HepG2 (cell line): Measurements from ENCODE around the gene NOP14. TPM values are rescaled to one million over a fixed set of nuclear protein-coding genes. Genes with fewer than 3 reads are reported as not detected.

Source experiments
- ATAC-seq: fragments of 200-7000 bp; cut with Tn5 transposase; 3 replicates; pipeline ENCODE4 v1.9.1; 2020; ENCODE audit warnings: mild to moderate bottlenecking, moderate library complexity
- Bru-seq: library from RNA; stranded (reverse); fragments of 400-500 nt; gene quantifications from one replicate; lab custom pipeline; 2021; lab: Mats Ljungman, UMichigan
- BruChase-seq, 2 experiments: library from RNA; stranded (reverse); fragments of 400-500 nt; gene quantifications; one replicate each; lab custom pipeline; 2021; lab: Mats Ljungman, UMichigan
- BruUV-seq: library from RNA; stranded (reverse); fragments of 400-500 nt; replicated peaks from 2 replicates; lab custom pipeline; 2021; lab: Mats Ljungman, UMichigan
- CTCF ChIA-PET: fragments of 300-600 bp; formaldehyde crosslinking; extraction: SDS; loops from one replicate; lab custom pipeline; 2021; ENCODE audit warnings: low total read pairs, inconsistent platforms, low intra/inter-chr PET ratio; lab: Yijun Ruan, JAX
- POLR2A ChIA-PET: fragments of 350-600 bp; sonication (Branson Sonifier 250); formaldehyde crosslinking; loops from one replicate; lab custom pipeline; 2020; ENCODE audit warnings: antibody characterized with exemption, inconsistent platforms; lab: Yijun Ruan, JAX
- DNase-seq: peaks from one replicate; pipeline ENCODE4 v3.0.0-alpha.2; 2015; ENCODE audit warnings: low spot score
- FAIRE-seq: peaks from 3 replicates; lab custom pipeline; 2011; peaks lifted over from hg19 to GRCh38; lab: Jason Lieb, UNC
- H2AFZ ChIP-seq: one replicate; pipeline ENCODE4 v1.6.1; 2011; ENCODE audit warnings: low read length, inconsistent platforms
- H3K27ac ChIP-seq: fragments of 300-600 bp; 3 replicates; pipeline ENCODE4 v1.8.0; 2011; ENCODE audit warnings: mixed run types, mild to moderate bottlenecking, mixed read lengths, low read length, inconsistent platforms; ENCODE audit not compliant: insufficient read depth; ENCODE audit errors: extremely low read length
- H3K27me3 ChIP-seq, 2 experiments: fragments of 200-600 bp in 1 of 2; 2 replicates in 1 of 2; 3 replicates in 1 of 2; pipeline versions ENCODE4 v1.6.0 to v1.8.0; 2011; ENCODE audit warnings: low read length in 2 of 2, mild to moderate bottlenecking in 2 of 2, moderate library complexity in 2 of 2, inconsistent platforms in 1 of 2; ENCODE audit not compliant: insufficient read depth in 2 of 2, control insufficient read depth in 1 of 2
- H3K36me3 ChIP-seq, 2 experiments: fragments of 200-600 bp in 1 of 2; replicated peaks in 1 of 2; 2 replicates in 1 of 2; 3 replicates in 1 of 2; pipeline versions ENCODE4 v1.5.1 to v1.8.0; 2011; ENCODE audit warnings: low read length in 2 of 2, inconsistent platforms in 1 of 2; ENCODE audit not compliant: insufficient read depth in 2 of 2, control insufficient read depth in 1 of 2
- H3K4me1 ChIP-seq: 2 replicates; pipeline ENCODE4 v1.5.1; 2012; ENCODE audit warnings: low read length, inconsistent platforms; ENCODE audit not compliant: insufficient read depth
- H3K4me2 ChIP-seq: 2 replicates; pipeline ENCODE4 v1.6.0; 2011; ENCODE audit warnings: low read depth, low read length, inconsistent platforms
- H3K4me3 ChIP-seq, 3 experiments: fragments of 200-600 bp in 1 of 3; sonication (generic), shearing (Covaris generic) in 1 of 3; replicated peaks in 1 of 3; 2 replicates each; pipeline ENCODE4 v1.5.1; 2011 to 2016; ENCODE audit warnings: low read length in 3 of 3, inconsistent platforms in 2 of 3, low read depth in 2 of 3, mild to moderate bottlenecking in 2 of 3, control low read depth in 1 of 3, mixed read lengths in 1 of 3; ENCODE audit not compliant: insufficient read depth in 1 of 3
- H3K79me2 ChIP-seq: one replicate; pipeline ENCODE4 v1.6.1; 2011; ENCODE audit warnings: low read length, inconsistent platforms; ENCODE audit not compliant: insufficient read depth
- H3K9ac ChIP-seq: 2 replicates; pipeline ENCODE4 v1.6.0; 2011; ENCODE audit warnings: mild to moderate bottlenecking, low read depth, low read length, inconsistent platforms; ENCODE audit not compliant: insufficient read depth
- H3K9me3 ChIP-seq: 2 replicates; pipeline ENCODE4 v1.5.1; 2012; ENCODE audit warnings: mild to moderate bottlenecking, low read length
- H4K20me1 ChIP-seq: 2 replicates; pipeline ENCODE4 v1.6.0; 2011; ENCODE audit warnings: inconsistent platforms, mild to moderate bottlenecking, low read length, moderate library complexity; ENCODE audit not compliant: insufficient read depth
- DR1 ChIP-seq: sonication (generic); formaldehyde crosslinking; IDR thresholded peaks from 2 replicates; pipeline ENCODE4 v1.8.0; 2021; ENCODE audit warnings: mild to moderate bottlenecking, missing genetic modification reagents, inconsistent platforms
- GABPA ChIP-seq, 2 experiments: IDR thresholded peaks; 2 replicates each; pipeline ENCODE4 v1.6.1; 2011 to 2016; ENCODE audit warnings: low read depth in 2 of 2, low read length in 1 of 2, missing biosample characterization in 1 of 2, missing genetic modification characterization in 1 of 2
- GPBP1L1 ChIP-seq: sonication (generic); formaldehyde crosslinking; IDR thresholded peaks from 2 replicates; pipeline ENCODE4 v1.5.0; 2020; ENCODE audit warnings: mild to moderate bottlenecking, missing genetic modification reagents
- HNF4G ChIP-seq, 2 experiments: sonication (generic) in 1 of 2; formaldehyde crosslinking in 1 of 2; IDR thresholded peaks; 2 replicates each; pipeline versions ENCODE4 v1.4.0 to v1.6.1; 2011 to 2020; ENCODE audit warnings: borderline replicate concordance in 2 of 2, low read depth in 2 of 2, mild to moderate bottlenecking in 2 of 2, low read length in 1 of 2, missing genetic modification reagents in 1 of 2, moderate library complexity in 1 of 2
- PITX1 ChIP-seq: sonication (generic); formaldehyde crosslinking; IDR thresholded peaks from 2 replicates; pipeline ENCODE4 v1.5.1; 2020; ENCODE audit warnings: mild to moderate bottlenecking, missing genetic modification reagents
- SKI ChIP-seq: fragments of 450-650 bp; IDR thresholded peaks from one replicate; pipeline ENCODE4 v1.6.1; 2018; ENCODE audit warnings: mild to moderate bottlenecking; ENCODE audit not compliant: partially characterized antibody
- YEATS4 ChIP-seq: sonication (generic); formaldehyde crosslinking; IDR thresholded peaks from 2 replicates; pipeline ENCODE4 v1.4.0; 2020; ENCODE audit warnings: missing genetic modification reagents, borderline replicate concordance
- ZBTB1 ChIP-seq: sonication (generic); formaldehyde crosslinking; IDR thresholded peaks from 2 replicates; pipeline ENCODE4 v1.4.0; 2020; ENCODE audit warnings: missing genetic modification reagents, borderline replicate concordance
- ZBTB3 ChIP-seq: sonication (generic); formaldehyde crosslinking; IDR thresholded peaks from 2 replicates; pipeline ENCODE4 v1.4.0; 2020; ENCODE audit warnings: low read depth, mild to moderate bottlenecking, moderate library complexity, missing genetic modification reagents, borderline replicate concordance
- ZNF7 ChIP-seq: IDR thresholded peaks from 2 replicates; pipeline ENCODE4 v1.6.1; 2016; ENCODE audit warnings: missing biosample characterization, missing genetic modification reagents
- WGBS: methylation state at CpG from one replicate; pipeline ENCODE4 v1.1.6; 2017; ENCODE audit warnings: low lambda C conversion rate; 5-methylcytosine and 5-hydroxymethylcytosine counted together
- in situ Hi-C: cut with HindIII; loops from 2 replicates; pipeline ENCODE4 v1.10.0; 2017; ENCODE audit warnings: low pct_unique_long_range_greater_than_20kb; ENCODE audit not compliant: extremely low pct_ligation_motif_present
- intact Hi-C: fragments of 100-400 bp; cut with micrococcal nuclease; formaldehyde crosslinking; loops from one replicate; pipeline ENCODE4 v1.10.0; 2022; ENCODE audit not compliant: unreplicated experiment
- long read RNA-seq, 2 experiments: library from RNA in 1 of 2; library from polyadenylated mRNA in 1 of 2; stranded (forward) in 1 of 2; unstranded in 1 of 2; transcript quantifications; one replicate each; pipeline ENCODE4 v2.0.0, GENCODE V29; 2019 to 2022
- polyA minus RNA-seq, 3 experiments: library from RNA; depleted of rRNA, polyadenylated mRNA; stranded (reverse); fragments of >200 nt; gene quantifications; 2 replicates each; pipeline ENCODE4 v1.2.3, GENCODE V29; 2011; ENCODE audit warnings: low replicate concordance in 1 of 3
- polyA plus RNA-seq, 8 experiments: library from polyadenylated mRNA; depleted of rRNA in 3 of 8; stranded (reverse) in 7 of 8; unstranded in 1 of 8; fragments of >200 nt; fragmentation: Illumina TruSeq in 4 of 8; extraction: Trizol in 4 of 8; gene quantifications; 2 replicates each; pipeline versions ENCODE4 v1.2.1 to v1.2.3, GENCODE V29; 2011 to 2016; ENCODE audit warnings: low read depth in 4 of 8, missing spikeins in 1 of 8, mixed read lengths in 1 of 8; ENCODE audit not compliant: insufficient read depth in 1 of 8
- total RNA-seq, 5 experiments: library from RNA; depleted of rRNA; stranded (reverse); fragments of >200 nt; fragmentation: Illumina TruSeq; extraction: Trizol; gene quantifications; 2 replicates each; pipeline ENCODE4 v1.2.3, GENCODE V29; 2016; ENCODE audit warnings: low read depth in 1 of 5
- TF ChIP-seq, protein P1 (sequence below): sonication (generic); formaldehyde crosslinking; IDR thresholded peaks from 2 replicates; pipeline ENCODE4 v1.8.1; 2023; ENCODE audit warnings: mild to moderate bottlenecking, moderate library complexity, missing genetic modification reagents
- TF ChIP-seq, protein P2 (sequence below): fragments of 450-650 bp; IDR thresholded peaks from 2 replicates; pipeline ENCODE4 v1.6.1; 2017

The NOP14 gene
- 47.9 and 63.4 TPM in 2 replicates for total RNA-seq (2016; rRNA removed; fragmentation: Illumina TruSeq; extraction: Trizol)
- 11.5 and 13.9 TPM in 2 replicates for total RNA-seq (2016; cell fraction: cytosol; rRNA removed; fragmentation: Illumina TruSeq; extraction: Trizol; ENCODE audit: low read depth)
- 48.3 and 54.0 TPM in 2 replicates for total RNA-seq (2016; cell fraction: insoluble cytoplasmic fraction; rRNA removed; fragmentation: Illumina TruSeq; extraction: Trizol)
- 23.0 and 27.1 TPM in 2 replicates for total RNA-seq (2016; cell fraction: membrane; rRNA removed; fragmentation: Illumina TruSeq; extraction: Trizol)
- 25.4 and 26.5 TPM in 2 replicates for total RNA-seq (2016; cell fraction: nucleus; rRNA removed; fragmentation: Illumina TruSeq; extraction: Trizol)
- polyA plus RNA-seq (2011; rRNA removed), result 6.8 and 6.9 TPM in 2 replicates
- 4.8 and 5.2 TPM in 2 replicates for polyA plus RNA-seq (2011; cell fraction: cytosol; rRNA removed)
- polyA plus RNA-seq (2011; cell fraction: nucleus; rRNA removed), result 8.6 and 9.1 TPM in 2 replicates
- polyA plus RNA-seq (2012), result 23.7 and 25.5 TPM in 2 replicates
- 5.0 and 6.7 TPM in 2 replicates for polyA plus RNA-seq (2016; cell fraction: cytosol; fragmentation: Illumina TruSeq; extraction: Trizol; ENCODE audit: low read depth)
- 48.2 and 58.0 TPM in 2 replicates for polyA plus RNA-seq (2016; cell fraction: insoluble cytoplasmic fraction; fragmentation: Illumina TruSeq; extraction: Trizol; ENCODE audit: low read depth)
- polyA plus RNA-seq (2016; cell fraction: membrane; fragmentation: Illumina TruSeq; extraction: Trizol; ENCODE audit: low read depth), result 12.7 and 14.5 TPM in 2 replicates
- polyA plus RNA-seq (2016; cell fraction: nucleus; fragmentation: Illumina TruSeq; extraction: Trizol; ENCODE audit: insufficient read depth, low read depth), result 36.4 and 41.5 TPM in 2 replicates
- 7.1 and 9.6 TPM in 2 replicates for polyA minus RNA-seq (2011; rRNA and poly(A)+ RNA removed; ENCODE audit: low replicate concordance)
- polyA minus RNA-seq (2011; cell fraction: cytosol; rRNA and poly(A)+ RNA removed), result 10.4 and 14.8 TPM in 2 replicates
- polyA minus RNA-seq (2011; cell fraction: nucleus; rRNA and poly(A)+ RNA removed), result 10.0 and 12.2 TPM in 2 replicates
- percentile 76 among the genes with signal in this experiment for Bru-seq, nascent RNA
- BruChase-seq, experiment 1, labeled RNA remaining after a 6-hour chase, result percentile 89 among the genes with signal in this experiment
- percentile 84 among the genes with signal in this experiment for BruChase-seq, experiment 2, labeled RNA remaining after a 2-hour chase
- long read RNA-seq, experiment 1, transcript NOP14-203 (18 exons, 3,538 nt), result major isoform, 5 of 15 reads
- long read RNA-seq, experiment 1, partial matches to known transcripts, result 8 of 15 reads
- long read RNA-seq, experiment 1, other reads (novel, unspliced or antisense), result 2 of 15 reads
- long read RNA-seq, experiment 2, transcript NOP14-203 (18 exons, 3,538 nt), result major isoform, 7 of 110 reads
- long read RNA-seq, experiment 2, partial matches to known transcripts, result 39 of 110 reads
- long read RNA-seq, experiment 2, other reads (novel, unspliced or antisense), result 63 of 110 reads

GRCh38 chr4:2963175-2963965 is at the start of gene NOP14, which contains the start of gene GRK4:
NOP14 (minus strand) TSS chr4:2963406; CDS start chr4:2963319, 87 bp downstream.
GRK4 (plus strand) TSS chr4:2963571; CDS start chr4:2964071, 500 bp downstream.
- no peaks in the 10 kb centered on the region for H3K9me3 ChIP-seq
- peaks cover 33% of the 10 kb centered on the region for H3K79me2 ChIP-seq
- ChIA-PET CTCF (interaction anchor here (1.8 kb wide), 1 partner anchor 9 kb away, joined by 10 read pairs; no protein-coding TSS in a partner anchor), POLR2A (interaction anchor here (0.6 to 2.6 kb wide), 12 partner anchors 10 to 993 kb away, joined by 3 to 16 read pairs (median 3); no protein-coding TSS in a partner anchor)
- peak within 1 kb of the TSS; percentile 90 for H3K9ac ChIP-seq
- H4K20me1 ChIP-seq, result peaks cover 10% of the 10 kb centered on the region; the same call in 1 of the 2 replicates
- peak within 1 kb of the TSS; percentile 99 for H3K4me2 ChIP-seq
- no peak within 1 kb of the TSS for H2AFZ ChIP-seq
- DNase-seq (peak; percentile 94), ATAC-seq (peak; percentile 92), FAIRE-seq (peak; percentile 68)
- H3K36me3 ChIP-seq, result peaks cover 0 to 7% of the 10 kb centered on the region in 2 experiments; a peak in 2 of 5 replicates
- H3K4me3 ChIP-seq, result peak within 1 kb of the TSS; percentile 84 to 90 (median 88)
- WGBS, result 0% methylated on average over 4 of the region's 105 CpGs
- peaks cover 37% of the 10 kb centered on the region for H3K4me1 ChIP-seq
- in situ Hi-C loops, result no loop called here
- H3K27ac ChIP-seq, result peak within 1 kb of the TSS; percentile 82
- intact Hi-C loops, result no loop called here
- H3K27me3 ChIP-seq, result no peaks in the 10 kb centered on the region; a peak in 1 of 5 replicates
- no TSS peak for BruUV-seq
- TF ChIP-seq HNF4G (IDR thresholded peaks at IDR 0.05; ENCODE audit: borderline replicate concordance, low read depth, low read length) (no peak), HNF4G (CRISPR knock-in tag; IDR thresholded peaks at IDR 0.05; ENCODE audit: borderline replicate concordance, low read depth) (no peak; the same call in 1 of the 2 replicates), ZNF7 (CRISPR knock-in tag) (no peak), PITX1 (0 out of 2 replicates have a peak, but pooled peaks have one; percentile 30), ZBTB1 (CRISPR knock-in tag) (no peak), GPBP1L1 (CRISPR knock-in tag) (no peak), YEATS4 (CRISPR knock-in tag) (peak; percentile 97), GABPA (IDR thresholded peaks at IDR 0.05; ENCODE audit: low read depth, low read length) (no peak), GABPA (CRISPR knock-in tag; IDR thresholded peaks at IDR 0.05; ENCODE audit: low read depth) (peak; percentile 84), DR1 (peak; percentile 88), SKI (peak; percentile 46), ZBTB3 (CRISPR knock-in tag) (peak; percentile 91)
- TF ChIP-seq, protein P1, sequence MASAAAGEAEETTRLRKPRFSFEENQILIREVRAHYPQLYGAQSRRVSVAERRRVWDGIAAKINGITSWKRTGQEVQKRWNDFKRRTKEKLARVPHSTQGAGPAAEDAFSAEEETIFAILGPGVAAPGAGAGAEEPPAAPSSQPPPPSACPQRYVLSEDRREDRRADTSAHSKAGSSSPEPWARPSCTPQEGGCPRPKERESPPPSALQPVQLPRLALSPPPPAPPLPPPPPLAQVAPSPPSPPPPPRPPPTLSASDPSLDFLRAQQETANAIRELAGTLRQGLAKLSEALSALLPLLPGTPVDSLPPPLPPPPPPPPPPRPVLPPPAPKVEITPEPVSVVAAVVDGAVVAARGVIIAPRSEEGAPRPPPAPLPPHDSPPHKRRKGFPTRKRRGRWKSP, result peak; percentile 99
- TF ChIP-seq, protein P2, sequence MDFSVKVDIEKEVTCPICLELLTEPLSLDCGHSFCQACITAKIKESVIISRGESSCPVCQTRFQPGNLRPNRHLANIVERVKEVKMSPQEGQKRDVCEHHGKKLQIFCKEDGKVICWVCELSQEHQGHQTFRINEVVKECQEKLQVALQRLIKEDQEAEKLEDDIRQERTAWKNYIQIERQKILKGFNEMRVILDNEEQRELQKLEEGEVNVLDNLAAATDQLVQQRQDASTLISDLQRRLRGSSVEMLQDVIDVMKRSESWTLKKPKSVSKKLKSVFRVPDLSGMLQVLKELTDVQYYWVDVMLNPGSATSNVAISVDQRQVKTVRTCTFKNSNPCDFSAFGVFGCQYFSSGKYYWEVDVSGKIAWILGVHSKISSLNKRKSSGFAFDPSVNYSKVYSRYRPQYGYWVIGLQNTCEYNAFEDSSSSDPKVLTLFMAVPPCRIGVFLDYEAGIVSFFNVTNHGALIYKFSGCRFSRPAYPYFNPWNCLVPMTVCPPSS, result no peak
